Frontal cortex (tissue), 4 donors: ENCODE data around the gene TPI1. TPM values are rescaled to one million over a fixed set of nuclear protein-coding genes. Genes with fewer than 3 reads are reported as not detected.

Experiments used
- DNase-seq, 2 donors: peaks; one replicate each; pipeline ENCODE4 v3.0.0; 2012; ENCODE audit warnings: low spot score in 2 of 2
- FAIRE-seq: peaks from 2 replicates; lab custom pipeline; 2012; peaks lifted over from hg19 to GRCh38; lab: Jason Lieb, UNC
- total RNA-seq: library from RNA; depleted of rRNA; stranded (reverse); fragments of >200 nt; gene quantifications from one replicate; pipeline ENCODE4 v1.2.3, GENCODE V29; 2014
- donor health status: control.
- donor health status: control.
- donor health status: control.

Gene TPI1
- total RNA-seq, 1 donor from 2014 or later, result 293 TPM

GRCh38 chr12:6827982-6828780 lies 39.1 kb upstream of the TPI1 start, which contains the start of gene P3H3:
TSS of gene P3H3 (plus strand) at chr12:6828407. CDS start at chr12:6828441, 34 bp downstream.
- DNase-seq, result peak; percentile 68 to 73
- no peak for FAIRE-seq

DNA sequence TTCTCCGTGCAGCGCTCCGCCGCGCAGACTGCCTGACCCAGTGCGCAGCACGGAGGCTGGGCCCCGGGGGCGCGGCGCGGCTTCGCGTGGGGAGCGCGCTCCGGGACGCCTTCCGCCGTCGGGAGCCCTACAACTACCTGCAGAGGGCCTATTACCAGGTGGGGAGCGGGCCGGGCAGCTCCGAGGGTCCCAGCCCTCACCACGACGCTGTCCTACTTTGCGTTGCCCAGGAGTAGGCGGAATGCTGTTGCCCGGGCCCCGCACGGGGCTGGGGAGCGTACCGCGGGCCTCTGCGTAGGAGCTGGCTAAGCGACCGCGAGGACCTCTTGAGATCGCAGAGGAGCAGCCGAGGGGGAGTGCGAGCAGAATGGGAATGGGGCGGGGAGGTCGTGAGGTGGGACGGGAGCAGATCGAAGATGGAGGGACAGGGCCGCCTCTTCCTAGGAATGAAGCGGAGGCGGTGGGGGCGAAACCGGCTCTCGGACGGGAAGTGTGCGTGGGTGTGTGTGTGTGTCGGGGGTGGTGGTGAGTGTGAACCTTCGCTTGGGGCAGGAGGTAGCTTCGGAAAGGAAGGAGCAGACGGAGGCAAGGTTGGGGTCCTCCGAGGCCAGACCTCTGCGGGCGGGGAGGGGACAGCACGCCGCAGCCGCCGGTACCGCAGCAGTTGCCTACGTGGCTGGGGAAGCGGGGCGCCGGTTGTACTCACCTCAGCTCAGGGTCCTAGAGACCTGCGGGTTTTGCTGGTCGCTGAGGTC lies 38.4 kb upstream of the TPI1 start:
- DNase-seq (peak in 1 of 2 donors; percentile 60), FAIRE-seq (no peak)

- no peak for FAIRE-seq
- DNase-seq, result no peak
Observed at GRCh38 chr12:6829536-6830220, 37.7 kb upstream of the TPI1 start.

GRCh38 chr12:6830286-6830890 lies 36.9 kb upstream of the TPI1 start:
- no peak for FAIRE-seq
- DNase-seq, result no peak

GRCh38 chr12:6830999-6831398 lies 36.3 kb upstream of the TPI1 start:
- FAIRE-seq (no peak), DNase-seq (no peak)

DNA sequence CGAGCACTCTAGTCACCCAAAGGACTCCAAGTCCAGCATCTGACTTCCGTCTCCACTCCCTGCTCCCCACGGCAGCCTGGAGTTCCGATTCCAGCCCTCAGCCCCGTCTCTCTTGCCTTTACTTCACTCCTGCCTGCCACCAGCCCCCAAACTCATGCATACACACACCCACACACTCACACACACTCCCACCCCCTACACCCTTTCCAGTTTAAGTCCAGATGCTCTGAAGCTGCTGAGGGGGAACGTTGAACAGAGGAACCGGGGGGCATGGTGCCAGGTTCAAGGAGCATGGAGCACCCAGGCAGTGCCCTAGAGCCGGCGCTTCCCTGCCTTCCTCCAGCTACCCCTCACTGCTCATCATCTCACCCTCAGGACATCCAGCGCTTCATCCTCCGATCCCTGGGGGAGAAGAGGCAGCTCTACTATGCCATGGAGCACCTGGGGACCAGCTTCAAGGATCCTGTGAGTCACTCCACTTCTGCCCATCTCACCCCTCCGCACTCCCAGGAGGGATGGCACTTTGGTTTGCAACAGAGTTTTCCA lies 35.8 kb upstream of the TPI1 start:
- DNase-seq (no peak), FAIRE-seq (no peak)

DNA sequence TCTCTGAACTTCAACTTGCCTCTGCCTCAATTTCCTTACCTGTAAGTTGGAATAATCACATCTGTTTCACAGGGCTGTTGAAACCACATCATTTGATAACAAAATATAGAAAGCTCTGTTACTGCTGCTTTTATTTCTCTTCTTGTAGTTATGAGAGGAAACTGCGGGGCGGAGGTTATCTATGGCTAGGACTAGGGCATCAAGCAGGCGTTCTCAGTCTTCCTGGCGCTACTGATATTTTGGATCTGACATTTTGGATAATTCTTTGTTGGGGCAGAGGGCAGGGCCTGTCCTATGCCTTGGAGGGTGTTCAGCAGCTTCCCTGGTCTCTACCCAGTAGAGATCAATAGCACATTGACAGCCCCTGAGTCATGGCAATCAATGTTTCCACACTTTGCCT lies 35.2 kb upstream of the TPI1 start:
- DNase-seq (no peak), FAIRE-seq (no peak)

GRCh38 chr12:6833189-6833890 lies 34.0 kb upstream of the TPI1 start:
- DNase-seq, result no peak

GRCh38 chr12:6834254-6834653 lies 33.1 kb upstream of the TPI1 start:
- FAIRE-seq (no peak), DNase-seq (no peak)

More at GRCh38 chr12:6833189-6833890, 34.0 kb upstream of the TPI1 start:
- FAIRE-seq, result no peak

- DNase-seq (no peak), FAIRE-seq (no peak)
Observed at GRCh38 chr12:6834873-6835272, 32.5 kb upstream of the TPI1 start.

- FAIRE-seq (no peak), DNase-seq (no peak)
Observed at GRCh38 chr12:6836851-6837250, 30.5 kb upstream of the TPI1 start.

DNA sequence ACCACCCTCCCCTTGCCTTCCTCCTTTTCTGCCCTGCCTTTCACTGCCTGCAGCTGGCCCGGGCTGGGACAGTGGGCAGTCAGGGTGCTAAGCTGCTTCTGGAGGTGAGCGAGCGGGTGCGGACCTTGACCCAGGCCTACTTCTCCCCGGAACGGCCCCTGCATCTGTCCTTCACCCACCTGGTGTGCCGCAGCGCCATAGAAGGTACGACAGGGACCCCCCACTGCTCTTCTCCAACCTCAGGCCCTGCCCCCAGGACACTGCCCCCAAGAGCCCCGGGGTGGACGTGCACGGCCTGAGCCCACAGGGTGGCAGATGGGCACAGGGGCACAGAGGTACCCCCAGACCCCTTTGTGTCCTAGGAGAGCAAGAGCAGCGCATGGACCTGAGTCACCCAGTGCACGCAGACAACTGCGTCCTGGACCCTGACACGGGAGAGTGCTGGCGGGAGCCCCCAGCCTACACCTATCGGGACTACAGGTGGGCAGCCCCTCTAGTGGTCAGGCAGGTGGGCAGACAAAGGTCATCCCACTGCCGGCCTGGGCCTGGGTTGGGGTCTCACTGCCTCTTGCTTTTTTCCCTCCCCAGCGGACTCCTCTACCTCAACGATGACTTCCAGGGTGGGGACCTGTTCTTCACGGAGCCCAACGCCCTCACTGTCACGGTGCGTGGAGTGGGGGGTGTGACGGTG lies 29.8 kb upstream of the TPI1 start:
- FAIRE-seq, result no peak
- no peak for DNase-seq

GRCh38 chr12:6838854-6839253 lies 28.5 kb upstream of the TPI1 start:
- no peak for DNase-seq
- no peak for FAIRE-seq

DNA sequence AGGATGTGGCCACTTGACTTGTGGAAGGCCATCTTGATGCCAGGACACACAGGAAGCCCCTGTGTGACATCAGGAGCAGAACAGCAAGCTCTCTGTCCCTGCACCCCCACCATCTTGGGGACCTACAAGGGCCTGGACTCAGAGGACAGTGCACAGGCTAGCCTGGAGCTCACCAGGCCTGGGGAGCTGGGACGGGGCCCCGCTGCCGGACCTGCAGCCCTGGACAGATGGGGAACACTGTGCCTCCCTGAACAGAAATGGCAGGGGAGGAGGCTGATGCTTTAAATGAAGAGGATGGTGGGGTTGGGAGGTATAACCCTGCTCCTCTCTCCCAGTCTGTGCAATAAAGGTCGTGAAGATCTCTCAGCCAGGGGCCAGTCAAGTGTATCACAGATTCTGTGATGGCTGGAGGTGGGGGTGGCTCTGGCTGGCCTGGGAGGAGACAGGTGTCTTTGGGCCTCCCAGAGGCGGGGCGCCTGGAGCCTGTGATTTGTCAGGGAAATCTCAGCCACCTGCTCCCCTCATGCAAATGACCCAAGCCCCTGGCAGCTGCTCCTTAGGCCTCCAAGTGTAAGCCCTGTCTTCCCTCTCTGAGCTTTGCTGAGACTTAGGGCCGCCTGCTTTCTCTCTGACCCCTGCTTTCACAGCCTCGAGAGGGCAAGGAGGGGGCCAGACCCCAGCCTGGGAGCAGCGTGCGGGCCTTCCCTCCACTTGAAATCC lies 27.7 kb upstream of the TPI1 start:
- FAIRE-seq (no peak), DNase-seq (no peak)

DNA sequence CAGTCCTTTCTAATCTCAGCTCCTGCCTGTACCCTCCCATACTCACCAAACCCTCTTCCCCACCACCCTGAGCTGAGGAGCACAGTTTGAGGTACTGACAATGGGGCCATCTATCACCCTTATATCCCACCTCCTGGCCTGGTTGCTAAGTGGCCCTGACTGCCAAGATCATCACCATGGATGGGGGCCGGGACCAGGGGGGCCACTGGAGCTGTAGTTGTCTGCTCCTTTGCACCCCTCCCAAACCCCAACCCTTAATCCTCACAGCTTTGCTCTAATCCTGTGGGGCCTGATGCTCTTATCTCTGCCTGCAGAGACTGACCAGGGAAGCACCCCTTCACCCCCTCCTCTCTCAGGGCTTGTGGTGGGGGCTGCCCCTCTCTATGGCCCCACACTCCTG lies 27.0 kb upstream of the TPI1 start:
- FAIRE-seq (no peak), DNase-seq (no peak)

DNA sequence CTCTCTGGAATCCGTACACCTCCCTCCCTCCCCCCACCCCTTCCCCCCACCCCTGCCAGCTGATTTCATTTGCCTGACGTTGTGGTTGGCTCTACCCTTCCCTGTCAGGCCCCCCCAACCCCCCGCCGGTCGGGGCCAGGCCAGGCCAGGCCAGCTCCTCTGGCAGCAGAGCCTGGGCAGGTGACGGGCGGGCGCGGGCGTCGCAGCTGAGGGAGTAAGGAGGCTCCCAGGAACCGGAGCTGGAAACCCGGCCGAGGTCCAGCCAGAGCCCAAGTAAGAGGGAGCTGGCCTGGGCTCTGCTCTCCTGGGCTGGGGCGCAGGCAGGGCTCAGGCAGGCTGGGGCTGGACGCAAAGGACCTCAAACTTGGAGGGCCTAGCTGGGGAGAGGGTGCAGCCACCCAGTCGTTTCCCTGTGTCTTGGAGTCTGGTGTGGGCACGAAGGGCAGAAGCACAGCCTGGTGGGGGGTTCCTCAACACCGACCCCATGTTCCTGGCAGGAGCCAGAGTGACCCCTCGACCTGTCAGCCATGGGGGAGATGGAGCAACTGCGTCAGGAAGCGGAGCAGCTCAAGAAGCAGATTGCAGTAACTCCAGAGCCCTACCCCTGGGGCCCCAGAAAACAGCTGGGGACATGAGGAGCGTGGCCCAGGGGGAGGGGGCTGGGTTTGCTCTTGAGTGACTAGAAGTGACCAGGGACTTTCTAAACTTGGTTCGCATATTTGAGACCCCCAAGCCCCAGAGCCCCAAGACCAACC lies 26.4 kb upstream of the TPI1 start, which contains the start of gene GNB3:
GNB3 (plus strand) TSS at position 165 of the 755 bp plus-strand sequence; CDS start at position 528, 363 bp downstream.
- no peak for DNase-seq
- no peak for FAIRE-seq

DNA sequence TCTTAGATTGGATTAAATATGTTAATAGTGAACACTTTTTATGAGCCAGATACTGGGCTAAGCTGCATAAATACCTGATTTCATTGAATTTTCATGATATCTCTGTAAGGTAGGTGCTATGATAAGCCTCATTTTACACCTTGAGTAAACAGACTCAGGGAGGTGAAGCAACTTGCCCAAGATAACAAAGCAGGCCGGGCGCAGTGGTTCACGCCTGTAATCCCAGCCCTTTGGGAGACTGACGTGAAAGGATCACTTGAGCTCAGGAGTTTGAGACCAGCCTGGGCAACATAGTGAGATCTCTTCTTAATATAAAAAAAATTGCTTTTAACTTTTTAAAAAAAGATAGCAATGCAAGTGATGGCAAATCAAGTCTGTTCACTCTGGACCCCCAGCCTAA lies 25.3 kb upstream of the TPI1 start:
- DNase-seq, result no peak
- FAIRE-seq, result no peak
